Measurements from ENCODE around the gene P2RY14. TPM values are rescaled to one million over a fixed set of nuclear protein-coding genes. Genes with fewer than 3 reads are reported as not detected.

The P2RY14 gene
- total and polyA plus RNA-seq, 2 of the 13 experiments (the other 11 are each of a cell fraction or from before 2014, with no cell fraction given): not detected

GRCh38 chr3:151197981-151198767 lies 80.2 kb downstream of the P2RY14 start (continued):
- TF ChIP-seq HMGXB3 (CRISPR knock-in tag; IDR thresholded peaks at IDR 0.05; ENCODE audit: borderline replicate concordance): no peak
- TF ChIP-seq ZNF180 (CRISPR knock-in tag; IDR thresholded peaks at IDR 0.05; ENCODE audit: borderline replicate concordance, low read depth): no peak
- peak; percentile 64; the same call in 1 of the 2 replicates for TF ChIP-seq SPEN (CRISPR knock-in tag; IDR thresholded peaks at IDR 0.05; ENCODE audit: low read depth)
- TF ChIP-seq, protein P1, sequence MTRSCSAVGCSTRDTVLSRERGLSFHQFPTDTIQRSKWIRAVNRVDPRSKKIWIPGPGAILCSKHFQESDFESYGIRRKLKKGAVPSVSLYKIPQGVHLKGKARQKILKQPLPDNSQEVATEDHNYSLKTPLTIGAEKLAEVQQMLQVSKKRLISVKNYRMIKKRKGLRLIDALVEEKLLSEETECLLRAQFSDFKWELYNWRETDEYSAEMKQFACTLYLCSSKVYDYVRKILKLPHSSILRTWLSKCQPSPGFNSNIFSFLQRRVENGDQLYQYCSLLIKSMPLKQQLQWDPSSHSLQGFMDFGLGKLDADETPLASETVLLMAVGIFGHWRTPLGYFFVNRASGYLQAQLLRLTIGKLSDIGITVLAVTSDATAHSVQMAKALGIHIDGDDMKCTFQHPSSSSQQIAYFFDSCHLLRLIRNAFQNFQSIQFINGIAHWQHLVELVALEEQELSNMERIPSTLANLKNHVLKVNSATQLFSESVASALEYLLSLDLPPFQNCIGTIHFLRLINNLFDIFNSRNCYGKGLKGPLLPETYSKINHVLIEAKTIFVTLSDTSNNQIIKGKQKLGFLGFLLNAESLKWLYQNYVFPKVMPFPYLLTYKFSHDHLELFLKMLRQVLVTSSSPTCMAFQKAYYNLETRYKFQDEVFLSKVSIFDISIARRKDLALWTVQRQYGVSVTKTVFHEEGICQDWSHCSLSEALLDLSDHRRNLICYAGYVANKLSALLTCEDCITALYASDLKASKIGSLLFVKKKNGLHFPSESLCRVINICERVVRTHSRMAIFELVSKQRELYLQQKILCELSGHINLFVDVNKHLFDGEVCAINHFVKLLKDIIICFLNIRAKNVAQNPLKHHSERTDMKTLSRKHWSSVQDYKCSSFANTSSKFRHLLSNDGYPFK (CRISPR knock-in tag; IDR thresholded peaks at IDR 0.05; ENCODE audit: borderline replicate concordance): no peak
- peak; percentile 61; the same call in 1 of the 2 replicates for TF ChIP-seq BRD4 (CRISPR knock-in tag; IDR thresholded peaks at IDR 0.05)
- peak; percentile 93 for TF ChIP-seq HDAC2 (CRISPR knock-in tag; IDR thresholded peaks at IDR 0.05)
- TF ChIP-seq ZBTB21 (CRISPR knock-in tag; IDR thresholded peaks at IDR 0.05): no peak
- TF ChIP-seq ZNF546 (CRISPR knock-in tag; conservative IDR thresholded peaks at IDR 0.05): no peak
- peak; percentile 98 for TF ChIP-seq DPF2 (CRISPR knock-in tag; IDR thresholded peaks at IDR 0.05; ENCODE audit: borderline replicate concordance, low read depth)
- peak; percentile 83 for TF ChIP-seq FOXA3 (CRISPR knock-in tag; IDR thresholded peaks at IDR 0.05)
- peak; percentile 95 for TF ChIP-seq TCF7L2 (IDR thresholded peaks at IDR 0.05; ENCODE audit: low read depth, low read length)
- TF ChIP-seq RXRA (CRISPR knock-in tag; IDR thresholded peaks at IDR 0.05): peak; percentile 75; the same call in 1 of the 2 replicates
- TF ChIP-seq HMG20A (CRISPR knock-in tag; IDR thresholded peaks at IDR 0.05; ENCODE audit: borderline replicate concordance): peak; percentile 99
- TF ChIP-seq KLF11 (CRISPR knock-in tag; IDR thresholded peaks at IDR 0.05): no peak
- TF ChIP-seq ZNF20 (CRISPR knock-in tag; IDR thresholded peaks at IDR 0.05): no peak
- TF ChIP-seq ZNF335 (CRISPR knock-in tag; IDR thresholded peaks at IDR 0.05): 0 out of 2 replicates have a peak, but pooled peaks have one; percentile 66
- peak in 1 of 2 experiments; percentile 83; a peak in 2 of 4 replicates for TF ChIP-seq ATF4 (CRISPR knock-in tag; IDR thresholded peaks at IDR 0.05)
- no peak for TF ChIP-seq SALL2 (CRISPR knock-in tag; IDR thresholded peaks at IDR 0.05)
- TF ChIP-seq NRL (CRISPR knock-in tag; IDR thresholded peaks at IDR 0.05; ENCODE audit: borderline replicate concordance): no peak
- TF ChIP-seq TEF (CRISPR knock-in tag; IDR thresholded peaks at IDR 0.05): no peak
- TF ChIP-seq HES4 (CRISPR knock-in tag; IDR thresholded peaks at IDR 0.05; ENCODE audit: borderline replicate concordance): no peak
- no peak for TF ChIP-seq HCFC1 (IDR thresholded peaks at IDR 0.05; ENCODE audit: low read depth, low read length)

All from HepG2 (cell line).